Activated CD8-positive, alpha-beta memory T cell treated with anti-CD3 and anti-CD28 coated beads, Interleukin-2, amount 50 U/mL, for 24 hours (primary cell): Measurements from ENCODE around the gene PRSS53.
"Not testable (repeated sequence)": the region's sequence is repeated elsewhere in the genome, so short reads cannot be mapped to it uniquely, and the experiment has no call there.

ENCODE experiments used
- DNase-seq: peaks from one replicate; pipeline ENCODE4 v3.0.0-alpha.2; 2020; ENCODE audit errors: extremely low read depth

The PRSS53 gene

DNA sequence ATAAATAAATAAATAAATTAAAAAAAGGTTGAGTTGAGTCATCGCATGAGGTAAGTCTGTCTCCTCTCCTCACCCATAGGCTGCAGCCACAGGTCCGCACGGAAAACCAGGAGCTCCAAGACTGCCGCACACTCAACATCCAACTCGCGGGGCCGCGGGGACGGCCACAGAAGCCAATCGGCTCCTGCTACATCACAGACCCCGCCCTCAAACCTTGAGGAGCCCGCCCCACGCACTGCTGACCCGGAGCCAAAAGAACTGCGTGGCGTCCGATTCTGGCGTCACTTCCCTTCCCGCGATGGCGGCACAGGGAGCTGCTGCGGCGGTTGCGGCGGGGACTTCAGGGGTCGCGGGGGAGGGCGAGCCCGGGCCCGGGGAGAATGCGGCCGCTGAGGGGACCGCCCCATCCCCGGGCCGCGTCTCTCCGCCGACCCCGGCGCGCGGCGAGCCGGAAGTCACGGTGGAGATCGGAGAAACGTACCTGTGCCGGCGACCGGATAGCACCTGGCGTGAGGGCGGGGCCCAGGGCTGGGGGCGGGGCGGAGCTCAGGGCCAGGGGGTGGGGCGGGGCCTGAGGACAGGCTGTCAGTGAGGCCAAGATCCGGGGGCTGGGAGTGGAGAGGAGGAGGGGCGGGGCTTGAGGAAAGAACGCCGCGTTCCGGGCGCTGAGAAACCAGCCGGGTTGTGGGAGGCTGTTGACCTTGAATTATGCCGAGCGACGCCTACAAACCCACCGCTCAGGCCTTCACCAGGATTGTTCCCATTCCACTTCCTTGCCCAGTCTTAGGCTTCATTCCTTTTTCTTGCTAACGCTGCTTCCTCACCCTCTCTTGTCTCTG, 28.9 kb upstream of the PRSS53 start, which contains the start of gene KAT8:
TSS of gene KAT8 (plus strand) at position 281 of the 839 bp plus-strand sequence. CDS start at position 299, 18 bp downstream.
- peak; percentile 96 for DNase-seq

DNA sequence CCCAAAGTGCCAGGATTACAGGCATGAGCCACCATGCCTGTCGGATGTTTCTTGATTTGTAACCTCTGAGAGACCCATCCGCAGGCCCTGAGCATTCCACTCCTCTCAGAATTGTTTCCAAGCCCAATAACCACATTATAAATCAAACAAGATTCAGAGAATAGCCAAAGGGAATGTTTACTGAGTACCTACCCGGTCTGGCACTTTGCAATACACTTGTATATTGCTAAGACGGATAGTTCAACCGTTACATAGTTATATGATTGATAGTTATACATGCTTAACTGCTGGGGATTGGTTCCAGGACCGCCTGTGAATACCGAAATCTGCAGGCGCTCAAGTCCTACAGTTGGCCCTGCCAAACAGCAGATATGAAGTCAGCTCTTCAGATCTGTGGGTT, 25.7 kb upstream of the PRSS53 start:
- DNase-seq: no peak

DNA sequence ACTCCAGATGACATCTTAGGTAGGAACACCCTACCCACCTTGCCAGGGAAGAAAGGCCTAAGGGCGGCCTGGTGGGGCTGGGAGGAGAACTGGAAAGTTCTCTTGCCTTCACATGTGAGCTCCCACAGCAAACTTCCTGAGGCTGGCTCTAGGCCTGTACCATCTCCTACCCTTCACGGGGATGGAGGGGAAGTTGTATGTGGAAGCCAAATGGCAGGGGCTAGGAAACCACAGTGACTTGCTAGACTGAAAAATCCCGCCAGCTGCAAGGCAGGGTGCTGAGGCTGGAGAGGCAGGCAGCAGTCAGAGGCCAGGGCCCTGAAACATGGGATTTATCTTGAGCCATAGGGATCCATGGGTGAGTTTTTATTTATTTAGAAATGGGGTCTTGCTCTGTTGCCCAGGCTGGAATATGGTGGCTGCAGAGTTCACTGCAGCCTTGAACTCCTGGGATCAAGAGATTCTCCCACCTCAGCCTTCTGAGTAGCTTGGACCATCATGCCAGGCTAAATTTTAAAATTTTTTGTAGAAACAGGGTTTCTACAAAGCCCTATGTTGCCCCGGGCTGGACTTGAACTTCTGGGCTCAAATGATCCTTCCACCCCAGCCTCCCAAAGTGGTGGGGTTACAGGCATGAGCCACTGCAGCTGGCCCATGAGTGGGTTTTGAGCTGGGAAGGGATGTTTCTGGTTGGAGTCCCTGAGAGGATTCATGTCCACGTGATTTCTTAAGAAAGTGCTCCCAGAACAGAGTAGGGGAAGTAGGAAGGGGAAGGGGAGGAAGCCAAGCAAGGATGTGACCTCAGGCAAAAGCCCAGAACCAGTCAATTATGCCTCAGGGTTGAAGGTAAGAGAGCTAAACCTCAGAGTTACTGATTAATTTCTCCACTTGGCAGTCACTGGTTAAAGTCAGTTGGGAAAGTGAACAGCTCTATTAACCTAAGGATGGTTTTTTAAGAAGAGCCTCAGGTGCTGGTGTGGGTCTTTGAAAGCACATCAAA, 24.7 kb upstream of the PRSS53 start:
- no peak for DNase-seq

DNA sequence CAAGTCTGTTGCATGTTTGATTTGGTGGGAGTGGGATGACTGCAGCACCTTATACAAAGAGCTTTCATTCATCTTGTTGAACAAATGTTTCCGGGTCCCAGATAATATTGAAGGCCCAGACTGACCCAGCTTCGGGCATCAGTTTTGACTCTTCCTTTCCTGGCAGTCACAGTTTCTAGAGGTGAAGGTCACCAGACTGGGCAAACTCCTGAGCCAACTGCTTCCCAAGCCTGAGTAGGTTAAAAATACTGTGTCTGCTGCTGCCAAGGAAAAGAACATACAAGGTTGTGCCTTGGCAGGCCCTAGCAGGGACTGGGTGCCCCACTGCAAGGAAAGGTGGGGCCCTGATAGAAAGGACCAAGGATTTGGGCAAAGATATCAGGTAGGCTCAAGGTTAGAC, 24.0 kb upstream of the PRSS53 start:
- no peak for DNase-seq

DNA sequence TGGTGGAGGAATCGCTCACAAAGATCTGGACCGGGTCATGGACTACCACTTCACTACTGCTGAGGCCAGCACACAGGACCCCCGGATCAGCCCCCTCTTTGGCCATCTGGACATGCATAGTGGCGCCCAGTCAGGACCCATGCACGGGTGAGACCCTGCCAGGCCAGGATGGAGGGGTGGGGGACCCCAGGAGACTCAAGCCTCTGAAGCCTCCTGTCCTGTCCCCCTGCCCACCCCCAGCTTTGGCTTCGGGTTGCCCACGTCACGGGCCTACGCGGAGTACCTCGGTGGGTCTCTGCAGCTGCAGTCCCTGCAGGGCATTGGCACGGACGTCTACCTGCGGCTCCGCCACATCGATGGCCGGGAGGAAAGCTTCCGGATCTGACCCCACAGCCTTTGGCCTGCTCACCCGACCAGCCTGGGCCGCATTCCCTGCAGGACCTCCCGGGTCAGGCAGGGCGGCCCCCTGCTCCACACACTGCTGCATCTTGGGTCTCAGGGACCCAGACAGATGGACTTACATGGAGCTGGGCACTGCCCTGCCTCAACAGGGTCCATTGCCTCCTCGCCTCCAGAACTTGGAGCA, 23.2 kb upstream of the PRSS53 start:
- no peak for DNase-seq

DNA sequence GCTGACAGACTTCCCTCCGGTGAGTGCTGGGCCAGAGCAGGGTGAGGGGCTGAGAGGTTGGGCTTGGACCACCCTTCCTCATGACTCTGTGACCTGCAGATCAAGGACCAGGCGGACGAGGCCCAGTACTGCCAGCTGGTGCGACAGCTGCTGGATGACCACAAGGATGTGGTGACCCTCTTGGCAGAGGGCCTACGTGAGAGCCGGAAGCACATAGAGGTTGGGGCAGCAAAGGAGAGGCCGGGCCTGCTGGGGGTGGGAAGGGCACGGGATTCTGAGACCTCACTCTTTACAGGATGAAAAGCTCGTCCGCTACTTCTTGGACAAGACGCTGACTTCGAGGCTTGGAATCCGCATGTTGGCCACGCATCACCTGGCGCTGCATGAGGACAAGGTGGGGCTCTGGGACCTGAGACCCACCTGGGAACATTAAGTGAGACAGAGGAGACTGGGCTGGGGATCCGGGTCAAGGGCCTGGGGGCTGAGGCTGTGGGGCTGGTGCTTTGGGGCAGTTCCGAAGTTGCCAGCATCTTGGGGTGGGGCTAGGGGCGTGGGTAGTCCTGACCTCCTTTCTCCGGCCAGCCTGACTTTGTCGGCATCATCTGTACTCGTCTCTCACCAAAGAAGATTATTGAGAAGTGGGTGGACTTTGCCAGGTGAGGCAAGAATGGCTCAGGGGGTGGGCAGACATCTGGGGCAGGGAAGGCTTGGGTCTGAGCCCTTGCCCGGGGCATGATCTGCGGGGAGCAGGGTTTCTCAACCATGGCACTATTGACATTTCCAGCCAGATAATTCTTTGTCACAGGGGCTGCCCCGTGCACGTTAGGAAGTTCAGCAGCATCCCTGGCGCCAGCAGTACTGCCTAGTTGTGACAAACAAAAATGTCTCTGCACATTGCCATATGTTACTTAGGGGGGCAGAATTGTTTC, 21.6 kb upstream of the PRSS53 start:
- no peak for DNase-seq

DNA sequence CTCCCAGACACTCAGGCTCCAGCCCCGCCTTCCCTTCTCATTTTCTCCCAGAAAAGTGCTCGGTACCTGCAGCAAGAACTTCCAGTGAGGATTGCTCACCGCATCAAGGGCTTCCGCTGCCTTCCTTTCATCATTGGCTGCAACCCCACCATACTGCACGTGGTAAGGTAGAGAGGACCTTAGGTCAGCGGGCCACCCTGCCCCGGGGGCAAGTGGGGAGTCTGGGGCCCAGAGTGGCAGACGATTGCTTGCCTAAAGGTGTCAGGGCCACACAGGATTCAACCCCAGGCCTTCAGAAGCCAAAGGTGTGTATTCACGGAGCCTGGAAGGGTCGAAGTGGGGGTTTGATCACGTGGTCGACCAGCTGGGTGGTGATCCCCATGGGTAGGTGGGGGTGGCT, 20.9 kb upstream of the PRSS53 start:
- DNase-seq: no peak

DNA sequence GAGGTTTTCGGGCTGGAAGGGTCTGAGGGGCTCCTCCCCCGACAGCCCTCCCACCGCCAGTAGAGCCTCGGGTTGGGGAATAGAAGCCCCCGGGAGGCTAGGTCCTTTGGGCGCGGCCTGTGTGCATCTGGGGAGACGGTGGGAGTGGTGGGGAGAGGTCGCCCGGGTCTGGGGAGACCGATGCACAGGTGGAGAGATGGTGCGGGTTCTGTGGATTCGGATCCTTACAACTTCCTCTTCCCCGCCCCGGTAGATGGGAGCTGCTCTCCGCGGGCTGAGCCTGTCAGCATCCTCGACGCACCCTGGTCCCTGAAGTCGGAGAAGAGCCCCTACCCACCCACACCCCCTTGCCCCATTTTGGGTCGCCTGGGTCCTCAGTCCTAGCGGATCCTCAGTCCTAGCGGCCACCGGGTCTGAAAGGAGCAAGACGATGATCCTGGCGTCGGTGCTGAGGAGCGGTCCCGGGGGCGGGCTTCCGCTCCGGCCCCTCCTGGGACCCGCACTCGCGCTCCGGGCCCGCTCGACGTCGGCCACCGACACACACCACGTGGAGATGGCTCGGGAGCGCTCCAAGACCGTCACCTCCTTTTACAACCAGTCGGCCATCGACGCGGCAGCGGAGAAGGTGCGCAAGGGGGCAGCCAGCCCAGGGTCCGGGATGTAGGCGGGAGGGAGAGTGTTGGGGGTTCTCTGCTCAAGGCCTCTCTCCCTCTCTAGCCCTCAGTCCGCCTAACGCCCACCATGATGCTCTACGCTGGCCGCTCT, 20.2 kb upstream of the PRSS53 start:
- no peak for DNase-seq

DNA sequence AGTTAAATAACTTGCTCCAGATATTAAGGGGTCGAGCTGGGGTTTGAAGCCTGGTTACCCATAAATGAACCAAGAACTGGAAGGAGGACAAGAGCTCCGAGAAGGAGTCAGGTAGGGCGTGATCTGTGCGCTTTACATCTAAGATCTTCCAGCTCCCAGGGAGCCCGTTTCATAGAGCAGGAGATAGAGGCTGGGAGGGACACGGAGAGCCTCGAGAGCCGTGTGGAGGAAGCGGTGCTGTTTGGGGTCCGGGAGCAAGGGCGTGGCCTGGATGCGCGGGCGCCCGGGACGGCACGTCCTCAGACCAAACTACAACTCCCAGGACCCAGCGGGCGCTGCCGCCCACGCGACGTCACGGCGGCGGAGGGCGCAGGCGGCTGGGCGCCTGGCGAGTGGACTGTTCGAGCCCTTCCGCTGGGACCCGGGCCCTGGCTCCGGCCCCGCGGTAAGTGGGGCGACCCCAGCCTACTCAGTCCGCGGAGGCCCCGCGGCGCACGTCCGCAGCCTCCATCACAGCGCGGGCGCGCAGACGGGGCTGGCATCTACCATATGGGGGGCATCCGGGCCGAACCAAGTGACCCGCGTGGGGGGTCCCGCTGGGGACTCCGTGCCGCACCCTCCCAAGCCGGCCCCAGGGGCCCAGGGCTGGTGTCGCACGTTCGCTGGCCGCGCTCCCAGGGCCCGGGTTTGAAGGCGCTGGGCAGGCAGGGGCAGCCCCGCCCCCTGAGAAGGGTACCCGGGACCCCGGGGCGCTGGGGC, 19.5 kb upstream of the PRSS53 start, which contains the start of gene BCKDK:
TSS of gene BCKDK (plus strand) at position 352 of the 759 bp plus-strand sequence. CDS start 838 bp downstream, outside the sequence.
- DNase-seq: peak; percentile 34

DNA sequence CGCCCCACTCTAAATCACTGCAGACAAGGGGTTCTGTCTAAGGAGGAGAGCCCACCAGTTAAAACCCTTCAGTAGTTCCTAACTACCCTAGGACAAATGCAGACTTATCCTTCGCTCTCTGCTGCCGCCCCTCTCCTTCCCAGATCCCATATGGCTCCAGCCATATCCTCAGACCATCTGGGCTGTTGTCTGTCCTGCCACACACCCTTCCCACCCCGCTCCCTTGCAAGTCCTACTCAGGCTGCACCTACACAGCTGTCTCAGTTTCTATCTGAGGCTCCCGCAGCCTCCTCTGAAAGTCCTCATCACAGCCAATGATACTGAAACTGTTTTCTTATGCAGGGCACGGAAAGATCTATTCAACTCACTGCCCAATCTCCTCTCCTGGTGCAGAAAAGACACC, 18.7 kb upstream of the PRSS53 start:
- no peak for DNase-seq

DNA sequence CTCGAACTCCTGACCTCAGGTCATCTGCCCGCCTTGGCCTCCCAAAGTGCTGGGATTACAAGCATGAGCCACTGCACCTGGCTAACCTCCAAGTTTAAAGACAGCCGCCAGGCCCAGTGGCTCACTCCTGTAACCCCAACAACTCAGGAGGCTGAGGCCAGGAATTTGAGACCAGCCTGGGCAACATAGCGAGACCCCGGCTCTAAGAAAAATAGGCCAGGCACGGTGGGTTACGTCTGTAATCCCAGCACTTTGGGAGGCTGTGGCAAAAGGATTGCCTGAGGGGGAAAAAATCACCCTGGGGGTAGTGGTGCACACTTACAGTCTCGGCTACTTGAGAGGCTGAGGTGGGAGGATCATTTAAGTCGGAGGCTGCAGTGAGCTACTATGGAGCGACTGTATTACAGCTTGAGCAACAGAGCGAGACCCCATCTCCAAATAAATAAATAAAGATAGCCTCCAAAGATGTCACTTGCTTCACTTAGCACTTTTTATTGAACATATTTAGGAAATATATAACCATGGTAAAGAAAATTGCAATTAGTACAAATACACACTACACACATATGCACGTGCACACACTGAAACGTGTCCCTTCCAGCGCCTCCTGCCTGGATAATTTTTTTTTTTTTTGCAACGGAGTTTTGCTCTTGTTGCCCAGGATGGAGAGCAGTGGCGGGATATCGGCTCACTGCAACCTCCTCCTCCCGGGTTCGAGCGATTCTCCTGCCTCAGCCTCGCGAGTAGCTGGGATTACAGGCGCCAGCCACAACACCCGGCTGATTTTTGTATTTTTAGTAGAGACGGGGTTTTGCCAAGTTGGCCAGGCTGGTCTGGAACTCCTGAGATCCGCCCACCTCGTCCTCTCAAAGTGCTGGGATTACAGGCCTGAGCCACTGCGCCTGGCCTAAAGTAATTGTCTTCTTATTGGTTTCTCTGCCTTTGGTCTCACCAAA, 18.0 kb upstream of the PRSS53 start:
- no peak for DNase-seq

DNA sequence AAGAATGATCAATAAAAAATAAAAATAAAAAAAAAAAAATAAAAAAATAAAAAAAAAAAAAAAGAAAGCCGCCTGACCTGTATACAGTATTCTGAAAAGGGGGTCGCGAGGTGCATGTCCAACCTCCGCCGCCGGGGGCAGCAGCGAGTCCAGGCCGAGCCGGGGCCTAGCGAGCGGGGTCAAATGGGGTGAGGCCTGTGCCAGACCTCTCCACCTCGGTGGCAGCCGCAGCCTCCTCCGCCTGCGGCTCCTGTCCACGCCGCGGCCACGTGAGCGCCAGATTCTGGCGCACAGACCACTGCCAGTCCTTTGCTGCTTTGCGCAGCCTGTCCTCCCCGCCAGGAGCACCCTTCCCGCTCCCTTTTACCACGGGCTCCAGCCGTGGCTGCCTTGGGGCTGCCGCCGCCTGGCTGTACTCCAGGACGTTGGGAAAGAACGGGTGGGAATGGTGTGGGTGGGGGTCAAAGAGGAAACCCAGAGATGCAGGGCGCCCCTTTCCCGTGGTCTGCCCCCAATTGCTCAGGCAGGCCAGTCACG, 17.0 kb upstream of the PRSS53 start:
- peak; percentile 62 for DNase-seq

DNA sequence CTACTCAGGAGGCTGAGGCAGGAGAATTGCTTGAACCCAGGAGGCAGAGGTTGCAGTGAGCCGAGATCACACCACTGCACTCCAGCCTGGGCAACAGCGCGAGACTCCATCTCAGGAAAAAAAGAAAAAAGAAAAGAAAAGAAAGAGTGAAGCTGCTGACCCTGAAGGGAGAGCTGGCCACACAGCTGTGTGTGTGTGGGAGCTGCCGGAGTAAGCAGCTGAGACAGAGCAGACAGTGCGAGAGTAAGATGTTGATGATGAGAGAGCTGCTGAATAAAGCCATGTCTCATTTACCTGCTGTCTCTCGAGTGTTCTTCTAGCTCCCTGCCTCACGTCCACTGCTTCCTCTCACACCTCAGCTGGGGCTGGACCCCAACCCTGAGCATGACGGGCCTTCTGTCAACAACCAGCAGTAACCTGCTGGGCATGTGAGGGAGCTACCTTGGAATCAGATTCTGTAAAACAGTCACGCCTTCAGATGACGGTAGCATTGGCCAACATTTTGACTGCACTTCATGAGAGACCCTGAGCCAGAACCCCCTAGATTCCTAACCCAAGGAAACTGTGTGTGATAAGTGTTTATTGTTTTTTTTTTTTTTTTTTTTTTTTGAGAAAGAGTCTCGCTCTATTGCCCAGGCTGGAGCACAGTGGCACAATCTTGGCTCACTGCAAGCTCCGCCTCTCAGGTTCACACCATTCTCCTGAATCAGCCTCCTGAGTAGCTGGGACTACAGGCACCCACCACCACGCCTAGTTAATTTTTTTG, 12.3 kb upstream of the PRSS53 start:
- DNase-seq: not testable (repeated sequence)

DNA sequence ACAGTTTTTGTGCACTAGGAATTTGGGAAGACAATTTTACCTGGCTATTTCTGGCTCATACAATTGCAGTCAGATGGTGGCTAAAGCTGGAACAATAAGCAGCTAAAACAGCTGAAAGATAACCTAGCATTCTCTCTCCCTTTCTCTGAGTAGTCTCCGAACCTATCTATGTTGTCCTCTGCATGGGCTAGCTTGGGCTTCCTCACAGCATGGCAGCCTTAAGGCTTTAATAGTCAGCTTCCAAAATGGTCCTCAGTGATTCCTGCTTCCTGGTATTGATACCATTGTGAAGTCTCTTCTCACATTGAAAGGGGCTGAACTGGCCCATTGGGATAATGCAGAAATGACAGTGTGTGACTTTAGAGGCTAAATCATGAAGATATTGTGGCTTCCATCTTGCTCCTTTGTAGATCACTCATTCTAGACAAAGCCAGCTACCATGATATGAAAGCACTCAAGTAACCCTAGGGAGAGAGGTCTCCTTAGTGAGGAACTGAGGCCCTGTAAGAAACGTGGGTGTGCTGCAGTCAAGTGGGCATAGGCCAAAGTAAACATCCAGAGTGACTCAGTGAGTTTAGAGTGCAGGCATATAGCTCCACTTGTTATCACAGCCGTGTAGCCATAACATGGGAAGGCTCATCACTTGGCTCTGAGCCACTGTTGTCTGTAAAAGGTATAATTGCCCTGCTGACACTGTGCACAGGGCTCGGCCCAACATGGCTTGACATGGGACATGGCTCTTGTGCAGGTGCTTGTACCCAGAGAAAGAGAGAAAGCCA, 11.3 kb upstream of the PRSS53 start:
- no peak for DNase-seq

DNA sequence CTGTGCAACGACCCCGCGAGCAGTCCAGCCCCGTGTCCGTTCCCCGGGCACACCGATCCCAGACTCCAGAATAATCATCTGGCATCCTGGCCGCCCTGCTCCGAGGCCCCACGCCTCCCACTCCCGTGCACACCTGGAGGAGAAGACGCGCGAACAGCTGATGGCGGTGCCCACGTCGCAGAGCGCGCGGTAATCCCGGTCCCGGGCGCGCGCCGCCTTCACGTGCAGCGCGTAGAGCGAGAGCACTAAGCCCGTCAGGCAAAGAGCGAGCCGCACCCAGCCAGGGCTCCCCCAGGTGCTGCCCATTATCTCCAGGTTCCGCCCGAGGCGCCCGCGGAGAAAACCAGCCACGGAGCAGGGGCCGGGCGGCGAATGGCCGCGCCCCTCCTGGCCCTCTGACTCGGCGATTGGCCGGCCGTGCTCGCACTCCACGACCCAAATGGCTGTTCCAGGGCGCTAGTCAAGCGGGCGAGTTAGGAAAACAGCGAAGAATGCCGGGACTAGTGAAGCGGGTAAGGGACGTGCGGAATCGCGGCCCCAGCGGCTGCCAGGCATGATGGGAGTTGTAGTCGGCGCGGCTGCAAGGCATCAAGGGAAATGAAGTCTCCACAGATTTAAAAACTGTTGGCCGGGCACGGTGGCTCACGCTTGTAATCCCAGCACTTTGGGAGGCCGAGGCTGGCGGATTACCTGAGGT, 5.8 kb upstream of the PRSS53 start, which contains the start of gene VKORC1:
TSS of gene VKORC1 (minus strand) at position 374 of the 697 bp plus-strand sequence. CDS start at position 306, 68 bp downstream.
- peak; percentile 78 for DNase-seq

DNA sequence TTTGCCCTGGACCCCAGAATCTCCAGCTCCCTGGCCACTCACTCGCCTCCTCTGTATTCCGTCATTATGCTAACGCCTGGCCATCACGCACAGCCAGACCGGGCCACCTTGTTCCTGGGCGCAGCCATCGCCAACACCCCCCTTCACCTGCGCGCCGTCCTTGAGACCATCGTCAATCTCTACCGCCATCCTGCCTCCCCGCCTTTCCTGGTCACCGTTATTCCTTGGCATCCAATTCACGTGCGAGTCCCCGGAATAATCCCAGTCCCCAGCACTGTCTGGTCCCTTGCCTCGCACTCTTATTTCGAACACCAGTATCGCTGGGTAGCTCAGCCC, 5.3 kb upstream of the PRSS53 start:
- DNase-seq: no peak
